Mucosa of stomach (tissue), 1 donor: Measurements from ENCODE around the gene TDRKH.
"Not testable (repeated sequence)": the region's sequence is repeated elsewhere in the genome, so short reads cannot be mapped to it uniquely, and the experiment has no call there.

ENCODE experiments used
- H3K27me3 ChIP-seq: one replicate; pipeline ENCODE4 v1.7.0; 2013; ENCODE audit warnings: mild to moderate bottlenecking, low read length; ENCODE audit not compliant: control insufficient read depth, insufficient read depth
- H3K36me3 ChIP-seq: one replicate; pipeline ENCODE4 v1.7.0; 2013; ENCODE audit warnings: low read length; ENCODE audit not compliant: control insufficient read depth, insufficient read depth
- H3K4me1 ChIP-seq: one replicate; pipeline ENCODE4 v1.7.0; 2013; ENCODE audit warnings: mild to moderate bottlenecking, low read length; ENCODE audit not compliant: control insufficient read depth, insufficient read depth
- H3K4me3 ChIP-seq: one replicate; pipeline ENCODE4 v1.7.0; 2013; ENCODE audit warnings: low read length
- H3K9ac ChIP-seq: one replicate; pipeline ENCODE4 v1.7.0; 2013; ENCODE audit warnings: mild to moderate bottlenecking, low read length, moderate library complexity
- H3K9me3 ChIP-seq: one replicate; pipeline ENCODE4 v1.7.0; 2013; ENCODE audit warnings: mild to moderate bottlenecking, low read length, moderate library complexity; ENCODE audit not compliant: control insufficient read depth
- donor health status: Pancreatic carcinoma.

Gene TDRKH

DNA sequence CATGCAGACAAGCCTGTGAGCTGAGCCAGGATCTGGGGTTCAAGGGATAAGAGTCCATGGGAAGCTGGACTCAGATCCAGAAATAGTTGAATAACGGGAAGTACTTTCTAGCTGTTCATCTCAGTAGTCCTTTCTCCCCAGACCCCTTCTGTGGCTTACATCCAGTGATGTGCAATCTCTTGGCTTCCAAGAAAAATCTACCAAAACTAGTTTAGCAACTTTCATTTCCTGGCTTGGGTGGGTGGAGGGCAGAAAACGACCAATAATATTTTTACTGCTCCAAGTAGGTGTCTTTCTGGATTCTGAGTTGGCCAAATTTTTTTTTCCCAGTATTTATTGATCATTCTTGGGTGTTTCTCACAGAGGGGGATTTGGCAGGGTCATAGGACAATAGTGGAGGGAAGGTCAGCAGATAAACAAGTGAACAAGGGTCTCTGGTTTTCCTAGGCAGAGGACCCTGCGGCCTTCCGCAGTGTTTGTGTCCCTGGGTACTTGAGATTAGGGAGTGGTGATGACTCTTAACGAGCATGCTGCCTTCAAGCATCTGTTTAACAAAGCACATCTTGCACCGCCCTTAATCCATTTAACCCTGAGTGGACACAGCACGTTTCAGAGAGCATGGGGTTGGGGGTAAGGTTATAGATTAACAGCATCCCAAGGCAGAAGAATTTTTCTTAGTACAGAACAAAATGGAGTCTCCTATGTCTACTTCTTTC, 21.8 kb downstream of the TDRKH start:
- not testable (repeated sequence) for H3K36me3 ChIP-seq, H3K27me3 ChIP-seq, H3K4me1 ChIP-seq

DNA sequence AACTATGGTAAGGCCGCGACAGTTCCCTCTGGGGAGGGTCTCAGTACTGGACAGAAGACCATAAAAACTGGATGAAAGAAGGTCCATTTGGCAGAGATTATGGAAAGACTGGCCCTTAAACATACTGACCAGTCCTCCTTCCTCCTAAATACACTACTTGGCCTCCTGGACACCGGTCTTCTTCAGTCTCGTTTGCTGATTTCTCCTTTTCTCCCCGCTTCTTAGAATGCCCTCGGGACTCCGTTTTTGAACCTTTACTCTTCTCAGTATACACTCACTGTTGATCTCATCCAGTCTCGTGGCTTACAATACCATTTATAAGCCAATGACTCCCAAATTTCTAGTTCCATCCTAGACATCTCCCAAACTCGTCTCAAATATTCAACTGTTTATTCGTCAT, 26.3 kb downstream of the TDRKH start:
- Histone ChIP-seq H3K4me1 (peaks cover 7% of the 10 kb centered on the region), H3K9me3 (no peaks in the 10 kb centered on the region), H3K4me3 (peak overlapping the region; percentile 42), H3K9ac (peak overlapping the region; percentile 51), H3K27me3 (no peaks in the 10 kb centered on the region), H3K36me3 (no peaks in the 10 kb centered on the region)

More for the DNA sequence above, 21.8 kb downstream of the TDRKH start:
- H3K9ac ChIP-seq, H3K9me3 ChIP-seq, H3K4me3 ChIP-seq: not testable (repeated sequence)

GRCh38 chr1:151762941-151763921, 27.1 kb downstream of the TDRKH start, which contains the start of gene MRPL9:
MRPL9 (minus strand) TSS chr1:151763496; CDS start chr1:151763479, 17 bp downstream.
- H3K27me3 ChIP-seq: no peaks in the 10 kb centered on the region
- peak within 1 kb of the TSS; percentile 51 for H3K9ac ChIP-seq
- H3K9me3 ChIP-seq: no peaks in the 10 kb centered on the region
- H3K4me3 ChIP-seq: peak within 1 kb of the TSS; percentile 42
- peaks cover 7% of the 10 kb centered on the region for H3K4me1 ChIP-seq
- no peaks in the 10 kb centered on the region for H3K36me3 ChIP-seq

GRCh38 chr1:151760597-151761385, 29.5 kb downstream of the TDRKH start:
- no peak overlapping the region for H3K4me3 ChIP-seq
- no peaks in the 10 kb centered on the region for H3K36me3 ChIP-seq
- H3K9ac ChIP-seq: no peak overlapping the region
- H3K4me1 ChIP-seq: peaks cover 7% of the 10 kb centered on the region
- H3K27me3 ChIP-seq: no peaks in the 10 kb centered on the region
- H3K9me3 ChIP-seq: no peaks in the 10 kb centered on the region

GRCh38 chr1:151759241-151759640, 31.1 kb downstream of the TDRKH start:
- no peaks in the 10 kb centered on the region for H3K9me3 ChIP-seq
- no peak overlapping the region for H3K9ac ChIP-seq
- peaks cover 5% of the 10 kb centered on the region for H3K4me1 ChIP-seq
- H3K27me3 ChIP-seq: no peaks in the 10 kb centered on the region
- no peaks in the 10 kb centered on the region for H3K36me3 ChIP-seq
- no peak overlapping the region for H3K4me3 ChIP-seq

GRCh38 chr1:151756291-151756690, 34.0 kb downstream of the TDRKH start:
- H3K27me3 ChIP-seq: no peaks in the 10 kb centered on the region
- no peaks in the 10 kb centered on the region for H3K36me3 ChIP-seq
- no peaks in the 10 kb centered on the region for H3K4me1 ChIP-seq
- H3K9ac ChIP-seq: no peak overlapping the region
- H3K4me3 ChIP-seq: no peak overlapping the region
- no peaks in the 10 kb centered on the region for H3K9me3 ChIP-seq

- Histone ChIP-seq H3K27me3 (no peaks in the 10 kb centered on the region), H3K4me3 (no peak overlapping the region), H3K4me1 (no peaks in the 10 kb centered on the region), H3K9me3 (no peaks in the 10 kb centered on the region), H3K9ac (no peak overlapping the region), H3K36me3 (no peaks in the 10 kb centered on the region)
Observed at GRCh38 chr1:151741516-151741915, 48.8 kb downstream of the TDRKH start.

GRCh38 chr1:151739590-151740355, 50.5 kb downstream of the TDRKH start:
- no peak overlapping the region for H3K4me3 ChIP-seq

DNA sequence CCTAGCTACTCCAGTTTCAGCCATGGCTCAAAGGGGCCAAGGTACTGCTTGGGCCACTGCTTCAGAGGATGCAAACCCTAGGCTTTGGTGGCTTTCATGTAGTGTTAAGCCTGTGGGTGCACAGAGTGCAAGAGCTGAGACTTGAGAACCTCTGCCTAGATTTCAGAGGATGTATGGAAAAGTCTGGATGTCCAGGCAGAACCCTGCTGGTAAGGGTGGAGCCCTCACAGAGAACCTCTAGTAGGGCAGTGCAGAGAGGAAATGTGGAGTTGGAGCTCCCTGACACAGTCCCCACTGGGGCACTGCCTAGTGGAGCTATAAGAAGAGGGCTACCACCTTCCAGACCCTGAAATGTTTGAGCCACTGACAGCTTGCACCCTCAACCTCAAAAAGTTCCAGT, 52.8 kb downstream of the TDRKH start:
- Histone ChIP-seq H3K4me1 (no peaks in the 10 kb centered on the region), H3K9me3 (no peaks in the 10 kb centered on the region), H3K27me3 (no peaks in the 10 kb centered on the region), H3K4me3 (no peak overlapping the region), H3K9ac (no peak overlapping the region), H3K36me3 (no peaks in the 10 kb centered on the region)

More at GRCh38 chr1:151739590-151740355, 50.5 kb downstream of the TDRKH start:
- Histone ChIP-seq H3K9ac (no peak overlapping the region), H3K9me3 (no peaks in the 10 kb centered on the region), H3K27me3 (no peaks in the 10 kb centered on the region), H3K36me3 (no peaks in the 10 kb centered on the region), H3K4me1 (no peaks in the 10 kb centered on the region)

DNA sequence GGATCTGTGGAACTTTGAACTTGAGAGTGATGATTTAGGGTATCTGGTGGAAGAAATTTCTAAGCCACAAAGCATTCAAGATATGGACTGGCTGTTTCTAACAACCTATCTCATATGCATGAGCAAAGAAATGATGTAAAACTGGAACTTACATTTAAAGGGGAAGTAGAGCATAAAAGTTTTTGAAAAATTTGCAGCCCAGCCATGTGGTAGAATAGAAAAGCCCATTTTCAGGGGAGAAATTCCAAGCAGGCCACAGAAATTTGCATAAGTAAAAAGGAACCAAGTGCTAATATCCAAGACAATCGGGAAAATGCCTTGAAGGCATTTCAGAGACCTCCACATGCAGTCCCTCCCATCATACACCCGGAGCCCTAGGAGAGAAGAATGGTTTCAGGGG, 53.3 kb downstream of the TDRKH start:
- H3K27me3 ChIP-seq: no peaks in the 10 kb centered on the region
- no peak overlapping the region for H3K4me3 ChIP-seq
- no peak overlapping the region for H3K9ac ChIP-seq
- no peaks in the 10 kb centered on the region for H3K4me1 ChIP-seq
- H3K9me3 ChIP-seq: no peaks in the 10 kb centered on the region
- no peaks in the 10 kb centered on the region for H3K36me3 ChIP-seq

DNA sequence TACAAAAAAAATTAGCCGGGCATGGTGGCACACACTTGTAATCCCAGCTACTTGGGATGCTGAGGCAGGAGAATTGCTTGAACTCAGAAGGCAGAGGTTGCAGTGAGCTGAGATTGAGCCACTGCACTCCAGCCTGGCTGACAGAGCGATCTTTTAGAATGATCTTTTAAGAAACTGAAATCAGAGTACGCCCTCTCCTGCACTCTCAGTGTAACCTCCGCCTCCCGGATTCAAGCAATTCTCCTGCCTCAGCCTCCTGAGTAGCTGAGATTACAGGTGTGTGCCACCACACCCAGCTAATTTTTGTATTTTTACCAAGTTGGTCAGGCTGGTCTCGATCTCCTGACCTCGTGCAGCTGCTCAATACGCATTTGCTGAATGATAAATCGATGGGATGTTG, 56.3 kb downstream of the TDRKH start:
- H3K36me3 ChIP-seq, H3K27me3 ChIP-seq, H3K4me3 ChIP-seq, H3K9me3 ChIP-seq, H3K9ac ChIP-seq: not testable (repeated sequence)
- H3K4me1 ChIP-seq: peaks cover 12% of the 10 kb centered on the region
